ENCODE results near the gene CCNY. TPM values are rescaled to one million over a fixed set of nuclear protein-coding genes. Genes with fewer than 3 reads are reported as not detected.

CCNY gene
- total RNA-seq, 1 donor from 2014 or later, result 59.4 TPM

DNA sequence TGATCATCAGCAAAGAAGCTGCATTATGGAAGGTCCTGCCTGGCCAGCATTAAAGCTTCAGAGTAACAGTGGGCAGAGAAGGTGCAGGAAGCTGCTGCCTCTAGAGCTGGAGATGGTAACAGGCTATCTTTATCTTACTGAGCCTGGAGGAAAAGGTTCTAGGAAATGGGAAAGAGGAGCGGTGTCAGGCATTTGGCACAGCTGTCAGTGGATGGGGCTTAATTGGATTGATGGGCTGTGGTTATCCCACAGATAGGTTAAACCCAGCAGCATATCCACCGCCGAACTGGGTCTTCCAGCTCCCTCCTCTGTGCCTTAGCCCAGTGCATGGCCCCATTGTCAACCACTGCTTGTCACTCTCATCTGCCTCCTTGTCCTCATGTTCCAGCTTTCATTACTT is 127.6 kb downstream of the CCNY start:
- no peak for DNase-seq (ENCODE audit: low spot score, unreplicated experiment)
- H3K4me1 Mint-ChIP-seq (ENCODE audit: low read depth), result peaks cover 12% of the 10 kb centered on the region
- no peak overlapping the region for H3K27ac Mint-ChIP-seq
- no peak overlapping the region for H3K4me3 Mint-ChIP-seq (ENCODE audit: low read depth)
- H3K9me3 Mint-ChIP-seq (ENCODE audit: low read depth), result no peaks in the 10 kb centered on the region
- TF ChIP-seq, protein P1, sequence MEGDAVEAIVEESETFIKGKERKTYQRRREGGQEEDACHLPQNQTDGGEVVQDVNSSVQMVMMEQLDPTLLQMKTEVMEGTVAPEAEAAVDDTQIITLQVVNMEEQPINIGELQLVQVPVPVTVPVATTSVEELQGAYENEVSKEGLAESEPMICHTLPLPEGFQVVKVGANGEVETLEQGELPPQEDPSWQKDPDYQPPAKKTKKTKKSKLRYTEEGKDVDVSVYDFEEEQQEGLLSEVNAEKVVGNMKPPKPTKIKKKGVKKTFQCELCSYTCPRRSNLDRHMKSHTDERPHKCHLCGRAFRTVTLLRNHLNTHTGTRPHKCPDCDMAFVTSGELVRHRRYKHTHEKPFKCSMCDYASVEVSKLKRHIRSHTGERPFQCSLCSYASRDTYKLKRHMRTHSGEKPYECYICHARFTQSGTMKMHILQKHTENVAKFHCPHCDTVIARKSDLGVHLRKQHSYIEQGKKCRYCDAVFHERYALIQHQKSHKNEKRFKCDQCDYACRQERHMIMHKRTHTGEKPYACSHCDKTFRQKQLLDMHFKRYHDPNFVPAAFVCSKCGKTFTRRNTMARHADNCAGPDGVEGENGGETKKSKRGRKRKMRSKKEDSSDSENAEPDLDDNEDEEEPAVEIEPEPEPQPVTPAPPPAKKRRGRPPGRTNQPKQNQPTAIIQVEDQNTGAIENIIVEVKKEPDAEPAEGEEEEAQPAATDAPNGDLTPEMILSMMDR (IDR thresholded peaks at IDR 0.05; ENCODE audit: unreplicated experiment), result no peak
- H3K36me3 Mint-ChIP-seq (ENCODE audit: insufficient read depth), result no peaks in the 10 kb centered on the region
- H3K27me3 Mint-ChIP-seq, result no peaks in the 10 kb centered on the region

DNA sequence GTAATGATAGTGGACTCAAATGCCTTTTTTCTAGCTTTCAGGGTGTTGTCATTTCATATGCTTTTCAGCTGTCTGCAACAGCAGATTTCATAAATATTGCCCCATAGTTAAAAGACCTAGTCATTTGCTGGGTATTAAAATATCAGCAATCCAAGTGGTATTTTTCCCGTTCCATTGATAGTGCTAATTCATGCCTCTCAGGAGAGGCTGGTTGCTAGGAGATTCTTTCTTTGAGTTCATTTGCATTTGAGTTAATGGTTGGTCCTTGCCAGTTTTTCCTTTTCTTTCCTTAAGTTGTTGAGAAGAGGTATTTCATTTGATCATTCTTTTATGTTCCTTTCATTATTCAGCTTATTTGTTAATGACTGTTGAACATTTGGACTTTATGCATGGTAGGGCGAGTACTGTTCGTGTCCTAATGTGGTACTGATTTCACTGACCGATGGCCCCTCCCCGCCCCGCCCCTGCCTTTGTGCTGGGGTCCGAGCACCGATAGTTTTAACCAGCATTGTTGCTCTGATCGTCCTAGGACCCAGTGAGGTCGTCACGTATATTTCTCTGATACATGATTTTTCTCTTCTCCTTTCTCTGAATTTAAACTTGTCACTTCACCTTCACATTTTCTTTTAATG is 128.6 kb downstream of the CCNY start:
- H3K4me3 Mint-ChIP-seq (ENCODE audit: low read depth), result no peak overlapping the region
- TF ChIP-seq, protein P1 (IDR thresholded peaks at IDR 0.05; ENCODE audit: unreplicated experiment), result no peak
- peaks cover 16% of the 10 kb centered on the region for H3K4me1 Mint-ChIP-seq (ENCODE audit: low read depth)
- H3K27me3 Mint-ChIP-seq, result no peaks in the 10 kb centered on the region
- no peaks in the 10 kb centered on the region for H3K36me3 Mint-ChIP-seq (ENCODE audit: insufficient read depth)
- DNase-seq (ENCODE audit: low spot score, unreplicated experiment), result no peak
- H3K27ac Mint-ChIP-seq, result no peak overlapping the region
- no peaks in the 10 kb centered on the region for H3K9me3 Mint-ChIP-seq (ENCODE audit: low read depth)

DNA sequence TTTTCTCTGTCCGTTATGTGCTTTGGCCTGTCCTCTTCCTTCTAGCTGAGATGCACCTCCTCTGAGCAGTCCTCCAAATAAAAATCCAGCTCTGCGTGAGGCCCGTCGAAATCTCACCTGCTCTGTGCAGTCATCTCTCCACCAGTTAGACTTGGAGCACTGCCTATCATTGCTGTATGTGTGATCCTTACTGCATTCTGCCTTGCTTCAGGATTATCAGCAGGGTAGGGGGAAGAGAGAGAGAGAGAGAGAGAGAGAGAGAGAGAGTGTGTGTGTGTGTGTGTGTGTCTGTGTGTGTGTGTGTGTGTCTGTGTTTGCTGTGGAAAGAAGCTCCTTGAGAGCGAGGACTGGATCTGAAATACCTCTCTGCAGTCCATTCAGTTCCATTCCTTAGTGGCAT is 129.4 kb downstream of the CCNY start:
- Mint-ChIP-seq H3K9me3 (ENCODE audit: low read depth) (no peaks in the 10 kb centered on the region), H3K27me3 (no peaks in the 10 kb centered on the region), H3K36me3 (ENCODE audit: insufficient read depth) (no peaks in the 10 kb centered on the region), H3K27ac (no peak overlapping the region), H3K4me1 (ENCODE audit: low read depth) (peaks cover 24% of the 10 kb centered on the region), H3K4me3 (ENCODE audit: low read depth) (no peak overlapping the region)
- TF ChIP-seq, protein P1 (IDR thresholded peaks at IDR 0.05; ENCODE audit: unreplicated experiment), result no peak
- no peak for DNase-seq (ENCODE audit: low spot score, unreplicated experiment)

DNA sequence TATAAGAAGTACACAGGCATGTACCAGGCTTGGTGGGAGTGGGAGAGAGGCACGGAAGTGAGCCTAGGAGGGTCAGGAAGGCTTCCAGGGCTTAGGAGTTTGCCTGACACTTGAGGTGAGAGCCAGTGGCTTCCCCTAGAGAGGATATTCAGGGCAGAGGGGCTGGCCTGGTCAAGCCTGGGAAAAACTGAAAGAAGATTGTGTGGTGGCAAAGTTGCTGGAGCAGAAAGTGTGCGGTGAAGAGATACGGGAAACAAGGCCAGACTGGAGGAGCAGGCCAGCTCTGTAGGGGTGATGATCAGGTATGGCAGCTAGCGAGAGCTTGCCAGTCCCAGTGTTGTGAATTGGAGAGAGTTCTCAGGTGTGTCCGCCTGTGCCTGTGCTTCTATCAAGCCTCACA is 129.9 kb downstream of the CCNY start:
- Mint-ChIP-seq H3K9me3 (ENCODE audit: low read depth) (no peaks in the 10 kb centered on the region), H3K27me3 (no peaks in the 10 kb centered on the region), H3K4me3 (ENCODE audit: low read depth) (no peak overlapping the region), H3K4me1 (ENCODE audit: low read depth) (peaks cover 28% of the 10 kb centered on the region), H3K27ac (no peak overlapping the region), H3K36me3 (ENCODE audit: insufficient read depth) (no peaks in the 10 kb centered on the region)
- DNase-seq (ENCODE audit: low spot score, unreplicated experiment), result no peak
- TF ChIP-seq, protein P1 (IDR thresholded peaks at IDR 0.05; ENCODE audit: unreplicated experiment), result no peak

DNA sequence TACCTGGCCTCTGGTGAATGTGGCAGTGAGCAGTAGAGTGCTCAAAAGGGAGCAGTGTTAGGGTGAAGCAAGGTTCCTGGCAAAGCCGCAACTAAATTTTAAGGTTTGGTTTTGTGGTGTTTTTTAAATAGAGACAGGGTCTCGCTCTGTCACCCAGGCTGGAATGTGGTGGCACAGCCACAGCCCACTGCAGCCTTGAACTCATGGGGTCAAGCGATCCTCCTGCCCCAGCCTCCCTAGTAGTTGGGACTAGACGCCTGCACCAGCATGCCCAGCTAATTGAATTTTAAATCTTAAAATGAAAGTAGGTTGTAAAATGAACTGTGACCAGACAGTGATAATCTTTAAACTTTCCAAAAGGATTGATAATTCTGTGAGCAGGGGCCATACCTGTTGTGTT is 130.4 kb downstream of the CCNY start:
- TF ChIP-seq, protein P1 (IDR thresholded peaks at IDR 0.05; ENCODE audit: unreplicated experiment), result no peak
- Mint-ChIP-seq H3K36me3 (ENCODE audit: insufficient read depth) (no peaks in the 10 kb centered on the region), H3K27ac (no peak overlapping the region), H3K27me3 (no peaks in the 10 kb centered on the region), H3K9me3 (ENCODE audit: low read depth) (no peaks in the 10 kb centered on the region), H3K4me3 (ENCODE audit: low read depth) (no peak overlapping the region), H3K4me1 (ENCODE audit: low read depth) (peaks cover 30% of the 10 kb centered on the region)
- no peak for DNase-seq (ENCODE audit: low spot score, unreplicated experiment)
